GM12865 (cell line): Measurements from ENCODE around the gene STRN4.

Source experiments
- DNase-seq: peaks from one replicate; pipeline ENCODE4 v3.0.0; 2010; ENCODE audit warnings: low read depth
- H3K4me3 ChIP-seq: 2 replicates; pipeline ENCODE4 v1.5.1; 2011; ENCODE audit warnings: mild to moderate bottlenecking, low read depth, low read length, control low read depth
- CTCF ChIP-seq: IDR thresholded peaks from 2 replicates; pipeline ENCODE4 v1.5.1; 2011; ENCODE audit warnings: low read length, control low read depth, low read depth, inconsistent platforms; ENCODE audit not compliant: insufficient read depth; ENCODE audit errors: missing control alignments

Gene STRN4

DNA sequence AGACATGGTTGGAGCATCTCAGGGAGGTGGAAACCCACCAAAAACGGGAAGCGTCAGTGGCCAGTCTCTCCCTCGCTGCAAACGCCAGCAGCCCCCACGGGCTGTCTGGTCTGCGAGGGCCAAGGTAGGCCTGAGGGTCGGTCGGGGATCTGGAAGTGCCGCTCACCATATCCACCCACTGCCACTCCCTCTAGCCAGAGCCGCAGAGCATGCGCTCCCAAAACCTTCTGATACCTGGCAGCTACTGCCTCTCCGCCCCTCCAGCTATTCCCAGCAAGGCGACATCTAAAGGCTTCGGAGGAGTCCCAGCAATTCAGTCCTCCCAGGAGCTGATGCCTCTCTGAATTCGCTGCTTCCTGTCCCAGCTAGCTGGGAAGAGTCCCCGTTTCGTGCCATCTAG lies 4.8 kb downstream of the STRN4 start:
- H3K4me3 ChIP-seq = no peak overlapping the region
- no peak for TF ChIP-seq CTCF
- DNase-seq = no peak

DNA sequence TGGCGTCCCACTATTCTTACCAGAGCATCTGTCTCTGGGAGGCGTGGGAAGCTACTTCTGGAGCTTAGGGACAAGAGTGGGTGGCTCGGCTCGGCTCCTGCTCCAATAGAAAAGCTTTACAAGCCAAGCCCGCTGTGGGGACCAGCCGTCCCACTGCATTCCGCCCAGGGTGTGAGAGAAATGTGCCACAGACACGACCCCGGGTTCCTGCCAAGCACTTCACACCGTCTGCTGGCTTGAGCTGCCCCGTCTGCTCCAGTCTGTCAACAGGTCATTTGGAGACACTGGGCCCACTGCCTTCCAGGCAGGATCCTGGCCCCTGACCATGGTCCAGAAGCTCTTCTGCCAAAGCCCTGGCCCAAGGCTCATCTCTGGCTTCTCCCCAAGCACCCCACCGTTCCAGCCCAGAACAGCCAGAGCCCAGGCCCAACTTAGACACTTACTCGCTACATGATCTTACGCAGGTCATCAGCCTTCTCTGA lies 6.9 kb downstream of the STRN4 start:
- DNase-seq = no peak
- H3K4me3 ChIP-seq = no peak overlapping the region
- TF ChIP-seq CTCF = no peak

DNA sequence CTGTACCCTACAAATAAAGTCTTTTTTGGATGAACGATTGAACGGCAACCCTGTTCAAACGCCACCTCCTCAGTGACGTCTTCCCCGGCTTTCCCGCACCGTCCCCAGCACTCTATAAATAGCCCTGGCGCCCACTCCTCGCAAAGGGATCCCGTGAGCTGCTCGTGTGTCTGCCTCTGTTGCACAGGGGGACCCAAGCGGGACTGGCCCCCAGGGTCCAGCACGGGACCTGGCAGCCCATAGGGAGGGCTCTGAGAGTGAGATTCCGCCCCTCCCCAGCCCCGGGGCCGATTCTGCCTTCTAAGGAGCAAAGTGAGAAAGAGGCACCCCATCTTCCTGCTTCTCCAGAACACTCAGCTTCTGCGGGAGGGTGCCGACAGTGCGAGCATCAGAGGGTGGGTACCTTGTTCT lies 8.5 kb downstream of the STRN4 start:
- TF ChIP-seq CTCF = no peak
- no peak for DNase-seq
- no peak overlapping the region for H3K4me3 ChIP-seq

GRCh38 chr19:46737298-46737654 lies 9.0 kb downstream of the STRN4 start:
- no peak for DNase-seq
- H3K4me3 ChIP-seq = no peak overlapping the region
- TF ChIP-seq CTCF = no peak

GRCh38 chr19:46736531-46737297 lies 9.5 kb downstream of the STRN4 start:
- no peak for DNase-seq
- no peak for TF ChIP-seq CTCF
- H3K4me3 ChIP-seq = no peak overlapping the region

- no peak for DNase-seq
- no peak overlapping the region for H3K4me3 ChIP-seq
- TF ChIP-seq CTCF = no peak
Observed at GRCh38 chr19:46733690-46734292, 12.5 kb downstream of the STRN4 start.
